SK-N-SH (cell line): ENCODE data around the gene FAM20A.

Experiments used
- CTCF ChIP-seq: fragments of 200-600 bp; sonication (generic); IDR thresholded peaks from 2 replicates; pipeline ENCODE4 v1.6.1; 2017; ENCODE audit warnings: antibody characterized with exemption, mild to moderate bottlenecking, moderate library complexity
- EP300 ChIP-seq, 2 experiments: IDR thresholded peaks; 2 replicates each; pipeline versions ENCODE4 v1.4.0 to v1.6.1; 2012; ENCODE audit warnings: borderline replicate concordance in 1 of 2, low read depth in 1 of 2, low read length in 1 of 2
- NRF1 ChIP-seq: IDR thresholded peaks from 2 replicates; pipeline ENCODE4 v1.6.1; 2012; ENCODE audit warnings: low read depth, mild to moderate bottlenecking, low read length
- PBX3 ChIP-seq: IDR thresholded peaks from 2 replicates; pipeline ENCODE4; 2012
- POLR2AphosphoS5 ChIP-seq: IDR thresholded peaks from 2 replicates; pipeline ENCODE4 v1.6.1; 2012; ENCODE audit warnings: low read depth, low read length
- REST ChIP-seq: IDR thresholded peaks from 2 replicates; pipeline ENCODE4 v1.6.1; 2012; ENCODE audit warnings: mild to moderate bottlenecking, low read depth, low read length, moderate library complexity
- TAF1 ChIP-seq: IDR thresholded peaks from 2 replicates; pipeline ENCODE4 v1.6.1; 2012; ENCODE audit warnings: low read depth, mild to moderate bottlenecking, low read length, moderate library complexity, borderline replicate concordance
- TF ChIP-seq, protein P1 (sequence below): IDR thresholded peaks from 2 replicates; pipeline ENCODE4 v1.4.0; 2012; ENCODE audit warnings: low read depth

- no peak for TF ChIP-seq CTCF
- no peak for TF ChIP-seq PBX3
- TF ChIP-seq REST = no peak
- TF ChIP-seq POLR2AphosphoS5 = no peak
- TF ChIP-seq TAF1 = no peak
- TF ChIP-seq EP300 (IDR thresholded peaks at IDR 0.05; ENCODE audit: borderline replicate concordance in 1 of 2, low read depth in 1 of 2, low read length in 1 of 2) = no peak
- TF ChIP-seq, protein P1, sequence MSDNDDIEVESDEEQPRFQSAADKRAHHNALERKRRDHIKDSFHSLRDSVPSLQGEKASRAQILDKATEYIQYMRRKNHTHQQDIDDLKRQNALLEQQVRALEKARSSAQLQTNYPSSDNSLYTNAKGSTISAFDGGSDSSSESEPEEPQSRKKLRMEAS = no peak
- no peak for TF ChIP-seq NRF1
Measured at GRCh38 chr17:68495081-68495480, 106.1 kb downstream of the FAM20A start.
